ENCODE measurements around the gene ZNF597. TPM values are rescaled to one million over a fixed set of nuclear protein-coding genes. Genes with fewer than 3 reads are reported as not detected.
"Not testable (repeated sequence)": the region's sequence is repeated elsewhere in the genome, so short reads cannot be mapped to it uniquely, and the experiment has no call there.

The ZNF597 gene
- total RNA-seq, 1 donor from 2014 or later, result 2.0 TPM

DNA sequence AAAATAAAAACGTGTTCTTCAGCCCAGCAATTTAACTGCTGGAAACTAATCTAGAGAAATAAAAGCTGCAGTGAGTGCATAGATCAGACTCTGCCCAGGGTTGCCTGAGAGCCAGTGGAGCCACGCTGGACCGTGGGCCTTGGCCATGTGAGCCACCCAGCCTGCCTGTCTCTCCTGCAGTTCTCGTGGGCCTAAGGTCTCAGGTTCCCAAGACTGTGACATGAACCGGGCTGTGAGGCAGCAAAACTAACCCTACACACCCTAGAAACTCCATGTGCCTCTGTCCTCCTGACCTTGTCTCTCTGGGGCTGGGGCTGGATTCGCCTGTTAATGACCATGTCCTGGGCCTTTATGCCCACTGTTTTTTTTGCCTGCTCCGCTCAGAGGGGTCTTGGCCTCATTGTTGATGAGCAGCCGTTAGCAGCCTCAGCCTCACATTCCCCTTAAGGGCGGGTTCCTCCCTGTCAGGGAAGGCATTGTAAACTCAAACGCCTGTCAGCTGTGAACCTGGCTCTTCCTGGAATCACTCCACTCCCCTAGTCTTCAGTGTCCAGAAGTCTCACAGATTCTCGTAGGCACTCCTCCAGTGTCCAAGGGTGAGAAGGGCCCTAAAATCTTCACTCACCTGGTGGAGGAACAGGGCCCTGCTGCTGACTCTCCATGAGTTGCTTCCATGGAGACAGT lies 35.1 kb upstream of the ZNF597 start:
- no peak for DNase-seq
- intact Hi-C loops (cut with micrococcal nuclease), result no loop called here
- no peak for ATAC-seq

DNA sequence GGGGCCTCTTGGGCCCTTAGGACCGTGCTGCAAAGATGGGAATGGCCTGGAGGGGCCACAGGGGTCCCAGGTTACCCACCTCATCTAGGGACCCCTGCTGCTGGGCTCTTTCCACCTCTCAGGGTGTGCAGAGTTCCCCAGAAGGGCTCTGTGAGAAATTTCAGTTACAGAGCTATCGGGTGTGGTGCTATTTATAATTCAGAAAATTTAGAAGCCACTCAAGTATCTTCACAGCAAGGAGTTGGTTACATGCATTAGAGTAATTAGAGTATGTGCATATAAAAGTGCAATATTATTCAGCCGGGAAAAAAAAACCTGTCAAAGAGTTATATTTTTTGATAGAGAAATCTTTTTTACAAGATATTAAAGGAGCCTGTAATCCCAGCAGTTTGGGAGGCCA lies 33.1 kb upstream of the ZNF597 start:
- intact Hi-C loops (cut with micrococcal nuclease), result no loop called here
- DNase-seq, result no peak
- ATAC-seq, result peak; percentile 36

DNA sequence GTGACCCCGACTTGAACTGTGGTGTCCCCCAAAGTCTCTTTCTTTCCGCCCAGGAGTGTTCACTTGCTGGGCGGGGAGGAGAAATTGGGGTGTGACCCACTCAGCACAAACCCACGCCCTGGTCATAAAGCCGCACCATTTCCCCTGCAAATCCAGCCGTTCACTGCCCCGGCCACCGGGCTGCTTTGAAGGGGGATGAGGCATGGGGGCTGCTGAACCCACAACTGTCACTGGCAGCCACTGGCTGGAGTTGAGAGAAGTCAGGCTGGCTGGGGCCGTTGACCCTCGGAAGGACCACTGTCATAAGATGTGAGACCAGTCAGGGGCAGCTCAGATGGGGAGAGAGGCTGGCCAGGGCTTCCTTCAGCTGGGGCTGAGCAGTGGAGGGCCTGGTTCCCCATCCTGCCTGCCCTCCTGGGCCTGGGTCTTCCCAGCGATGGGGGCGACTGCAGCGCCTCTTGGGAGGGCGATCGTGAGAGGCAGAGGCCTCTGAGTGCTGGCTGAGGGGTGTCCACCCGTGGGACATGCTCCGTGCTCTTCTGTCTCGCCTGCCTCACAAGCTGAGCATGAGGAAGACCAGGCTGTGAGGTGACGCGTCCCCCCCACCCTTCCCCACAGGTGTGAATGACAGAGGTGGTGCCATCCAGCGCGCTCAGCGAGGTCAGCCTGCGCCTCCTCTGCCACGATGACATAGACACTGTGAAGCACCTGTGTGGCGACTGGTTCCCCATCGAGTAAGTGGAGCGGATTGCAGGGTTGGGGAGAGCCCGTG lies 32.5 kb upstream of the ZNF597 start:
- DNase-seq, result peak; percentile 28

DNA sequence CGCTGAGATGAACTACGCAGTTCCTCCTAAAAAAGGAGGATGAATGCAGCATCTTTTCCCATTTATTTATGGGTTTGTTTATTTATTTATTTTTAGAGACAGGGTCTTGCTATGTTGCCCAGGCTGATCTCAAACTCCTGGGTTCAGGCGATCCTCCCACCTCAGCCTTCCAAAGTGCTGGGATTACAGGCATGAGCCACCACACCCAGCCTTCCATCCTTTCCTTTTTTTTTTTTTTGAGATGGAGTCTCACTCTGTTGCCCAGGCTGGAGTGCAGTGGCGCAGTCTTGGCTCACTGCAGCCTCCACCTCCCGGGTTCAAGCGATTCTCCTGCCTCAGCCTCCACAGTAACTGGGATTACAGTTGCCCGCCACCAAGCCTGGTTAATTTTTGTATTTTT lies 31.6 kb upstream of the ZNF597 start:
- DNase-seq; intact Hi-C loops (cut with micrococcal nuclease); ATAC-seq: not testable (repeated sequence)

More for the DNA sequence above, 32.5 kb upstream of the ZNF597 start:
- ATAC-seq, result no peak
- intact Hi-C loops (cut with micrococcal nuclease), result no loop called here

DNA sequence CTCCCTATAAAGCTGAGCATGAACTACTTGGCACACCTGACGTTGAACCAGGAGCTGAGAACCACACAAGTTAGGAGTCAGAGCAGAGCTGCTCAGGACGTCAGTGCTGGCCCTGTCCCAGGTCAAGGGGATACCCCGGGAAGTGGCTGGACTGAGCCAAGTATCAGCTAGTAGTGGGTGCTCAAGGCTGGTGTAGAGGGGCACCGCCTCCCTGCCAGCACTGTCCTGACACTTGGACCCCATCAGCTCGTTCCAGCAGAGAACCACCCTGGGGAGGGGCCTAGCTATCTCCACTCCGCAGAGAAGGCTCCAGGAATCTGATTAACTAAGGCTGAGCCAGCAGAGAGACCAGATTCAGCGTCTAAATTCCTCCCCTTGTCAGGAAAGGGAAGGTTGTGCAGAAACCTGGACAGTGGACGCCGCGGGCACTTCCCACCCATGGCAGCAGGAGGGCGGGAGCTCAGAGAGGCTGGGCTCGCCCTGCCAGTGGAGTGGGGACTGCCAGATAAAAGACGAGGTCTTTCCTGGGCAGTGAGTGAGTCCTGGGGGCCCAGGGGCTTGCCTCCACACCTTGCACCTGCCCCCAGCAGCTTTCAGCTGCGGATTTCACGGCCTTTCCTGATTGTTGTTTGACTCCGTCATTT lies 31.0 kb upstream of the ZNF597 start:
- ATAC-seq (peak; percentile 49), DNase-seq (no peak)
- intact Hi-C loops (cut with micrococcal nuclease), result no loop called here

DNA sequence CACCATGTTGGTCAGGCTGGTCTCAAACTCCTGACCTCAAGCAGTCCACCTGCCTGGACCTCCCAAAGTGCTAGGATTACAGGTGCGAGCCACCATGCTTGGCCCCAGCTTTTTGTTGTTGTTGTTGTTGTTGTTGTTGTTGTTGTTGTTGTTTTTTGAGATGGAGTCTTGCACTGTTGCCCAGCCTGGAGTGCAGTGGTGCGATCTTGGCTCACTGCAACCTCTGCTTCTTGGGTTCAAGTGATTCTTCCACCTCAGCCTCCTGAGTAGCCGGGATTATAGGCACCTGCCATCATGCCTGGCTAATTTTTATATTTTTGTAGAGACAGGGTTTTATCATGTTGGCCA lies 30.3 kb upstream of the ZNF597 start:
- DNase-seq; ATAC-seq; intact Hi-C loops (cut with micrococcal nuclease): not testable (repeated sequence)

DNA sequence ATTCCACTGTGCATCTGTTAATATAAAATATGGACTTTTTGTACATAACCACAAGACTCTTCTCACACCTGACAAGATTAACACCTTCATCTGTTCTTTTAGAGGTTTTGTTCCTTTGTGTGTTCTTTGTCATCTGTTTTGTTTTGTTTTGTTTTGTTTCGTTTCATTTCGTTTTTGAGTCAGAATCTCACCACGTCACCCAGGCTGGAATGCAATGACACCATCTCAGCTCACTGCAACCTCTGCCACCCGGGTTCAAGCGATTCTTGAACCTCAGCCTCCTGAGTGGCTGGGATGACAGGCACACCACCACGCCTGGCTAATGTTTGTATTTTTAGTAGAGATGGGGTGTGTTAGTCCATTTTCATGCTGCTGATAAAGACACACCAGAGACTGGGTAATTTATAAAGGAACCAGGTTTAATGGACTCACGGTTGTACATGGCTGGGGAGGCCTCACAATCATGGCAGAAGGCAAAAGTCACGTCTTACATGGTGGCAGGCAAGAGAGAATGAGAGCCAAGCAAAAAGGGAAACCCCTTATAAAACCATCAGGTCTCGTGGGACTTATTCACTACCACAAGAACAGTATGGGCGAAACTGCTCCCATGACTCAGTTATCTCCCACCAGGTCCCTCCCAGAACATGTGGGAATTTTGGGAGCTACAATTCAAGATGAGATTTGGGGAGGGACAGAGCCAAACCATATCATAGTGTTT lies 29.7 kb upstream of the ZNF597 start:
- no peak for DNase-seq
- no peak for ATAC-seq
- intact Hi-C loops (cut with micrococcal nuclease), result no loop called here

DNA sequence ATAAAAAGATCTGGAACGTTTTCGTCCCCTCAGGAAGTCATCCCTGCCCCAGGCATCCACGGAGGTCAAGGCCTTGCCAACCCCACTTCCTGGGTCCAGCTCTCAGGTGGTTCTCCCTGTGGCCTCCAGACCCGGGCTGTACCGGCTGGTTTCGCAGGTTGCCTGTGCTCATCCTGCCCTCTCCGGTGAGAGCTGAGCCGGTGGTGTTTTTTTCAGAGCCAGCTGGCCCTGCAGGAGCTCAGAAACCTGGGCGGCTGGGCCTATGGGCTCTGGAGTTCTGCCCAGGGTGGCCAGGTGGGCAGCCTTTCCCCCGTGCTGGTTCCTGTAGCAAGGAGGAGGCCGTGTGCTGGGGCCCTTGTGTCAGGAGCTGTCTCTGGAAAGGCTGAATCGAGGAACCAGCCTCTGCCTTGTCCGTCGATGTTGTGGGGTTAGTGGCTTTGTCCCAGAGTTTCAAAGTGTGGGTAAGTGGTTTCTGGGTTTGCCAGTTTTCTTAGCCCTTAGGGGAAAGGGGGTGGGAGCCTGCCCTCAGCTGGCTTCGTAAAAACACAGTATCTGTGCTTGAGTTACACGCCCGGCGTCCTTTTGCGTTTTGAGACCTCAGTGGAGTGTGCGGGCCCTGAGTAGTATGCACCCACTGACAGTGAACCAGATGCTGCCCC lies 28.3 kb upstream of the ZNF597 start:
- DNase-seq (no peak), ATAC-seq (no peak)
- intact Hi-C loops (cut with micrococcal nuclease), result no loop called here

DNA sequence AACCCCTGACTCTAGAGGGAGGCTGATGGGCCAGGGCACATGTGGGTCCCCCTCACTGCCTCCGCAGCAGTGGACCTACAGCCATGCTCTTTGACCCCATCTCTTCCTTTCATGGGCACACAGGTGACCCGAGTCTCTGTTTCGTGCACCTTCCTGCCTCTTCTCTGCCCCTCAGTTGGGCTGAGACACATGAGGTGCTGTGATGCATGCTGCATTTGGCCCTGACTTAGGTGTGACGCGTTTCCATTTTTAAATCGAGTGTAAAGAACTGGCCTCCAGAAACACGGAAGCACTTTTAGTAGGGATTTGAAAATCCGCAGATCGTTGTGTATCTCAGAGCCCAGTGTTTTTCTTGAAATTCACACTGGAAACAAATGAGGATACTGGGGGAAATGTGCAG lies 27.4 kb upstream of the ZNF597 start:
- DNase-seq (no peak), ATAC-seq (no peak)
- intact Hi-C loops (cut with micrococcal nuclease), result no loop called here

DNA sequence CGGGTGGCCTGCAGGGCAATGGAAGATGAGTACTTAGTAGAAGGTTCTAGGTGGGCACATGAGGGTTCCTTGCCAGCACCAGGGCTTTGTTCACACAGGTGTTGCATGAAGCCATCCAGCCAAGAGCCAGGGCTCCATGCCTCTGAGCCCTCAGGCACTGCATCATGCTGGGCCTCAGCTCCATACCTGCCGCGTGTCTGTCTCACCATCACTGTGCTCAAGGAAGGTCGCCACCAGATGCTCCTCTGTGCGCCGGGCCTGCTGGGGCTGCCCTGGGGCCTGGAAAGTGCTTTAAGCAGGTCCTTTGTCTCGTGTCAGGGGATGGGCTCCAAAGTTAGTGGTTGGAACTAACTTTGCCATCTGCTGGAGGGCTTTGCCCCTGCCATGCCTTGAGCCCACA lies 26.4 kb upstream of the ZNF597 start:
- DNase-seq, result no peak
- no peak for ATAC-seq
- intact Hi-C loops (cut with micrococcal nuclease), result no loop called here

DNA sequence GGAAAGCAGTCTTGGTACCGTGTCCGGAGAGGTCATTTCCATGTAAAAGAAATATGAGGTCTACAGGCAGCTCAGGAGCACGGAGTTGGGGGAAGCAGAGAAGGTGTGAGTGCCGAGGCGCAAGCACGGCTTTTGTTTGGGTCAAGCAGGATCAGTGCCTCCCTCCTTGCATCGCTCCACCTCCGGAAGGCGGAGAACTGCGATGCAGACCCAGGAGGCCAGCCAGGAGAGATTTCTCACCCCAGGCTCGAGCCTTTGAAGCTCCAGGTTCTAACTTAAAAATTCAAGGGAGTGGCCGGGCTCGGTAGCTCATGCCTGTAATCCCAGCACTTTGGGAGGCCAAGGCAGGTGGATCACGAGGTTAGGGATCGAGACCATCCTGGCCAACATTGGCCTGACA lies 25.2 kb upstream of the ZNF597 start:
- ATAC-seq, result no peak
- no peak for DNase-seq
- intact Hi-C loops (cut with micrococcal nuclease), result no loop called here

DNA sequence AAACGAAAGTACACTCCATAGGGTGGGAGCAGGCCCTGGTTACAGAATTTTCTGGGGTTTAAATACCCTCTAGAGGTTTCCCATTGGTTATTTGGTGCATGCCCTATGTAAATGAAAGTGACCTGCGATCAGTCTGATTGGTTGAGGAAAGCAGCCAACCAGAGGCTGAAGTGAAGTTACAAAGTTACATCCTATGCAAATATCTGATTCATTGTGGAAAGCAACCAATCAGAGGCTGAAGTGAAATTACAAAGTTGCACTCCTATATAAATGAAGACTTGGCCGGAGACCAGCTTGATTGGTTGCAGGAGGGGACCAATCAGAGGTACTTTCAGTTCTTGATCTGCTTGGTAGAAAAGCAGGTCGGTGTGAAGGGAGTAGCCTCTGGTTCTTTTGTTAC lies 24.6 kb upstream of the ZNF597 start:
- ATAC-seq (no peak), DNase-seq (no peak)
- intact Hi-C loops (cut with micrococcal nuclease), result no loop called here

DNA sequence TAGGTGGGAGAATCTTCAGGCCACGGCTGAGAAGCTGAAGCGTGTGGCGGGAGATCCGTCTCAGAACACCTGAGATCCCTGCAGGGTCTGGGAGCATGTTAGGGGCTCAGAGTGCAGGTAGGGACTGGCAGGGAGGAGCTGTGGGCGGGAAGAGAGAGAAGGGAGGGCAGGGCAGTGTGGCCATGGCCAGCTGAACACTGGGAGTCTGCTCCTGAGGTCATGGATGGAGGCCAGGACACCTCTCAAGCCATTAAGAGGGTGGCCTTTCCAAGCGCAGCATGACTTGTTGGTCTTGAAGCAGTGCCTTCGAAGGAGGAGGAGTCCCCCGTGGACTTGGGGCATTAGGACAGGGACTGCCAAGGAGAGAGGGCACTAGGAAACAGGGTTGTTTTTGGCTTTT lies 23.9 kb upstream of the ZNF597 start:
- DNase-seq (no peak), ATAC-seq (peak; percentile 64)
- intact Hi-C loops (cut with micrococcal nuclease), result no loop called here

DNA sequence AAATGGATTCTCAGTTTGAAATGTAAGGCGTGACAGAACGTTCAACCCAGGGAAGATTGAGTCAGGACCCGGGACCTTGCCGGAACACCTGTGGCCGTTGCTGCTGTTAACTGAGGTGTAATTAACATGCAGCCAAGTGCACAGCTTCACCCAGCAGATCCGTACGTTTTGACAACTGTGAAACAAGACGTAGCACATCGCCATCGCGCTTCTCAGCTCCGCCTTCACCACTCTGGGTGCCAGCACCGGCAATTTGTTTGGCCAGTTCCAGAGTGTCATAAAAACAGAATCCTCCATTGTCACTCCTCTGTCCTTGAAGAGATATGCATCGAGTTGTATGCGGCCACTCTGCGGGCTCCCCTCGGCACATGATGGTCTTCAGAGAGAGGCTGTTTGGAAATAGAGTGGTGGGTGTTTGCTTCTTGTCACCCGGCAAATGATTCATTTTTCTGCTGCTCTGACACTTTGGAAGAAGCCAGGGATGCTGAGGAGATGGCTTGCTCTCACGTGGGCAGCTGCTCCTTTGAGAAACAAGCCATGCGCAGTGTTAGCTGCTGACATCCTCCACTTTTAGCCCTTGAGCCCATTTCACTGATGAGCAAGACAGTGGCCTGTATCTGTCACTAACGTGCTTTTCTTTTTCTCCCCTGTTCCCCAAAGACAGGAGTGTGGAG lies 22.7 kb upstream of the ZNF597 start:
- ATAC-seq (no peak), DNase-seq (no peak)
- intact Hi-C loops (cut with micrococcal nuclease), result no loop called here

DNA sequence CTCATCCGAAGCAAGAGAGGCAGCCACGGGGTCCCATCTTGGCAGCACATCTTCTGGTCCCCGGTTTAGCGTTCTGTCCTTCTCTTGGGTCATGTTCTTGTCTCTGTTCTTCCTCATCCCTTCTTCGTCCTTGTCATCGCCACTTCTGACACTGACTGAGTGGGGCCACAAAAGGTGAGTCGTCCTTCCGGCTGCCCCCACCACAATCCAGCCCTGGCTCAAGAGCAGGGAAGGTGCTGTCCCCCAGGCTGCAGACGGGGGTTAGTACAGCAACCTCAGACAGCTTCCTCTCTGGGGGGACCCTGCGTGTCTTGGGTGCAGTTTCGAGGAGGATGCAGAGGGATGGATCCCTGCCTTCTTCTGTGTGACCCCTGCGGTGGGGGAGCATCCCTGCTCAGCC lies 22.0 kb upstream of the ZNF597 start:
- no peak for DNase-seq
- ATAC-seq, result no peak

DNA sequence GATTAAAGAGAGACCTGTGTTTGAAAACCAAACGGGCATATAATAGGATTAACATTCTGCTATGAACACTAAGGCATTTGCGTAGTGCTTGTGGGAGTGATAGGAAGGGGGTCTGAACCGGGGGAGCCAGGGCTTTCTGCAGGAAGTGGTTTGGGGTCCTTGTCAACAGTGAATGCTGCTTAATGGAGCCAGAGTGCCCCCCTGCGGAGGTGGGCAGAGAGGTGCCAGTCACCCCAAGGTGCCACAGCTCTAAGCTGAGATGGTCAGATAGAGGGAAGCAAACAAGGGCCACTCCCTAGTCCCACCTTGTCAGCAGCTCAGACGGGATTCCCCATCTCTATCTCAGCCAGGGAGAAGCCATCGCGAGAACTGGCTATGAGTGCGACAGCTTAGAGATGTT lies 17.8 kb upstream of the ZNF597 start:
- intact Hi-C loops (cut with micrococcal nuclease), result no loop called here
- DNase-seq, result no peak
- no peak for ATAC-seq

More for the DNA sequence above, 22.0 kb upstream of the ZNF597 start:
- intact Hi-C loops (cut with micrococcal nuclease), result no loop called here

DNA sequence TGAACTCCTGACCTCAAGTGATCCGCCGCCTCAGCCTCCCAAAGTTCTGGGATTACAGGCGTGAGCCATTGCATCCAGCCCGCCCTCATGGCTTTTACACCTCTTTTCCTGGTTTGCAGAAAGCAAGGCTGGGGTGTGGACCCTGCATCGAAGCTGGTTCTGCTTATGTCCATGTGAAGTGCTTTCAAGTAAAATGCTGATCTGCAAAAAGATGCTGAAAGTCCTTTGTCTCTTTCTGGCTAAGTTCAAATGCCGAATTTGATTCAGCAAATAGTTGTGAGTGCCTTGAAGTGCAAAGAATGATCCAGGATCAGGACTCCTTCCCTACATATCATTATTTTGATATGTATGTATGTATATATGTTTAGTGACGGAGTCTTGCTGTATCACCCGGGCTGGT lies 17.3 kb upstream of the ZNF597 start:
- intact Hi-C loops (cut with micrococcal nuclease), result no loop called here
- DNase-seq (no peak), ATAC-seq (no peak)

DNA sequence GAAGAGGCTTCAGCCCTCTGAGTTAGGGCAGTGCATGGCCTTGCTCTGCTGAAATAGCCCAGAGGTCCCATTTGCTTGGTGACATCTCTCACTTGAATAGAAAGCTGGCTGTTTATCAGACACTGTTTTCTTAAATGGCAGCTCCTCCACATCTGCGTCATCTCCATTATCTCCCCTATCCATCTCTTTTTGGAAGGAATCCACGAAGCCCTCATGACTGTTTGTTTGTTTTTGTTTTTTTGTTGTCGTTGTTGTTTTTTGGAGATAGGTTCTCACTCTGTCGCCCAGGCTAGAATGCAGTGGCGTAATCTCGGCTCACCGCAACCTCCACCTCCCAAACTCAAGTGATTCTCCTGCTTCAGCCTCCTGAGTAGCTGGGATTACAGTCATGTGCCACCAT lies 16.8 kb upstream of the ZNF597 start:
- intact Hi-C loops (cut with micrococcal nuclease), result no loop called here
- ATAC-seq (no peak), DNase-seq (no peak)

All from left ventricle myocardium superior (tissue), 1 donor.